Measurements from ENCODE around the gene VGLL4.
"Not testable (repeated sequence)": the region's sequence is repeated elsewhere in the genome, so short reads cannot be mapped to it uniquely, and the experiment has no call there.

GRCh38 chr3:11511606-11512005 is 132.1 kb downstream of the VGLL4 start:
- TF ChIP-seq, protein P1, sequence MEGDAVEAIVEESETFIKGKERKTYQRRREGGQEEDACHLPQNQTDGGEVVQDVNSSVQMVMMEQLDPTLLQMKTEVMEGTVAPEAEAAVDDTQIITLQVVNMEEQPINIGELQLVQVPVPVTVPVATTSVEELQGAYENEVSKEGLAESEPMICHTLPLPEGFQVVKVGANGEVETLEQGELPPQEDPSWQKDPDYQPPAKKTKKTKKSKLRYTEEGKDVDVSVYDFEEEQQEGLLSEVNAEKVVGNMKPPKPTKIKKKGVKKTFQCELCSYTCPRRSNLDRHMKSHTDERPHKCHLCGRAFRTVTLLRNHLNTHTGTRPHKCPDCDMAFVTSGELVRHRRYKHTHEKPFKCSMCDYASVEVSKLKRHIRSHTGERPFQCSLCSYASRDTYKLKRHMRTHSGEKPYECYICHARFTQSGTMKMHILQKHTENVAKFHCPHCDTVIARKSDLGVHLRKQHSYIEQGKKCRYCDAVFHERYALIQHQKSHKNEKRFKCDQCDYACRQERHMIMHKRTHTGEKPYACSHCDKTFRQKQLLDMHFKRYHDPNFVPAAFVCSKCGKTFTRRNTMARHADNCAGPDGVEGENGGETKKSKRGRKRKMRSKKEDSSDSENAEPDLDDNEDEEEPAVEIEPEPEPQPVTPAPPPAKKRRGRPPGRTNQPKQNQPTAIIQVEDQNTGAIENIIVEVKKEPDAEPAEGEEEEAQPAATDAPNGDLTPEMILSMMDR (IDR thresholded peaks at IDR 0.05; ENCODE audit: borderline replicate concordance, extremely low read depth, low read length, poor library complexity, severe bottlenecking), result not testable (repeated sequence)
- not testable (repeated sequence) for TF ChIP-seq EZH2 (IDR thresholded peaks at IDR 0.05; ENCODE audit: borderline replicate concordance, low read depth, low read length, severe bottlenecking)
